HEK293T (cell line): ENCODE data around the gene PLEKHB2.
"Not testable (repeated sequence)": the region's sequence is repeated elsewhere in the genome, so short reads cannot be mapped to it uniquely, and the experiment has no call there.

Source experiments
- CTCF ChIA-PET: fragments of 350-600 bp; formaldehyde crosslinking; extraction: SDS; loops from one replicate; lab custom pipeline; 2021; ENCODE audit warnings: antibody characterized with exemption, inconsistent platforms; lab: Yijun Ruan, JAX
- POLR2A ChIA-PET: fragments of 350-600 bp; formaldehyde crosslinking; extraction: SDS; loops from one replicate; lab custom pipeline; 2020; ENCODE audit warnings: antibody characterized with exemption, inconsistent platforms; lab: Yijun Ruan, JAX
- DNase-seq: peaks from one replicate; pipeline ENCODE4 v3.0.0; 2012; ENCODE audit warnings: mixed read lengths; ENCODE audit errors: extremely low spot score
- ARNT ChIP-seq: fragments of 450-650 bp; IDR thresholded peaks from 2 replicates; pipeline ENCODE4 v1.6.1; 2017; ENCODE audit warnings: mild to moderate bottlenecking
- BHLHE40 ChIP-seq: fragments of 450-650 bp; IDR thresholded peaks from 2 replicates; pipeline ENCODE4 v1.6.1; 2016; ENCODE audit warnings: mild to moderate bottlenecking, moderate library complexity, borderline replicate concordance
- CTBP1 ChIP-seq: fragments of 450-650 bp; IDR thresholded peaks from 2 replicates; pipeline ENCODE4 v1.6.1; 2016; ENCODE audit warnings: borderline replicate concordance
- ELF4 ChIP-seq: fragments of 450-650 bp; IDR thresholded peaks from 2 replicates; pipeline ENCODE4 v1.6.1; 2017; ENCODE audit warnings: antibody characterized with exemption
- FOXA1 ChIP-seq: fragments of 450-650 bp; IDR thresholded peaks from 2 replicates; pipeline ENCODE4 v1.6.1; 2016; ENCODE audit warnings: mild to moderate bottlenecking
- FOXK2 ChIP-seq: fragments of 450-650 bp; IDR thresholded peaks from 2 replicates; pipeline ENCODE4 v1.6.1; 2016; ENCODE audit warnings: mild to moderate bottlenecking
- FOXM1 ChIP-seq: fragments of 450-650 bp; IDR thresholded peaks from 2 replicates; pipeline ENCODE4 v1.6.1; 2017; ENCODE audit warnings: mild to moderate bottlenecking, borderline replicate concordance
- HDGF ChIP-seq: fragments of 450-650 bp; IDR thresholded peaks from 2 replicates; pipeline ENCODE4 v1.6.1; 2017; ENCODE audit warnings: antibody characterized with exemption, borderline replicate concordance
- L3MBTL2 ChIP-seq: fragments of 450-650 bp; conservative IDR thresholded peaks from 2 replicates; pipeline ENCODE4 v1.6.1; 2016; ENCODE audit warnings: mild to moderate bottlenecking
- LEF1 ChIP-seq: fragments of 450-650 bp; IDR thresholded peaks from 2 replicates; pipeline ENCODE4 v1.6.1; 2017; ENCODE audit warnings: mild to moderate bottlenecking, borderline replicate concordance
- NFRKB ChIP-seq: fragments of 450-650 bp; IDR thresholded peaks from 2 replicates; pipeline ENCODE4 v1.6.1; 2016; ENCODE audit warnings: mild to moderate bottlenecking, moderate library complexity
- SP1 ChIP-seq: fragments of 450-650 bp; IDR thresholded peaks from 2 replicates; pipeline ENCODE4 v1.6.1; 2017
- SUZ12 ChIP-seq: fragments of 450-650 bp; IDR thresholded peaks from 2 replicates; pipeline ENCODE4 v1.6.1; 2016; ENCODE audit warnings: mild to moderate bottlenecking
- TARDBP ChIP-seq: fragments of 450-650 bp; IDR thresholded peaks from 2 replicates; pipeline ENCODE4 v1.6.1; 2016
- ZNF384 ChIP-seq: fragments of 450-650 bp; IDR thresholded peaks from 2 replicates; pipeline ENCODE4 v1.6.1; 2016
- TF ChIP-seq, protein P1 (sequence below): fragments of 450-650 bp; IDR thresholded peaks from 2 replicates; pipeline ENCODE4 v1.6.1; 2016

PLEKHB2 gene

GRCh38 chr2:131113566-131114227, 8.6 kb downstream of the PLEKHB2 start:
- no peak for TF ChIP-seq ZNF384
- TF ChIP-seq CTBP1, result no peak
- TF ChIP-seq FOXM1, result no peak
- DNase-seq, result no peak
- ChIA-PET CTCF (no interaction called here), POLR2A (no interaction called here)

- POLR2A ChIA-PET, CTCF ChIA-PET, DNase-seq: not testable (repeated sequence)
These were observed 9.8 kb downstream of the PLEKHB2 start for GRCh38 chr2:131114950-131115349.

DNA sequence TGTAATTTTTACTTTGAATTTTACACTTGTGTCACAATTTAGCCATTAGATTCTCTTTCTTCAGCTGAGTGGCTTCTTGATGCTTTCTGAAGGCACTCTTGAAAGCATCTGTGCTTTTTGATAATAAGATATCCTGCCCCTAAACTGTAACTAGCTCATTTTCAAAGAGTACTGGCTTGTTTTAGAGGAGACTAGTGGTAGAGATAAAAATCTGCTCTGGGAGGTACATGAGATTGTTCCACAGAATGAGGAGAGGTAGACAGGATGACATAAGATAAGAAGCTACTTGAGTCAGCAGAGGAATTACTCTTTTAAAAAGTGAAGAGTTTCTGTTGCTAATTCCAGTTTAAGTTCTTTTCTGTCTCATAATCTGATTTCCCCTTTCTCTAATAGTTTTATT, 10.6 kb downstream of the PLEKHB2 start:
- ChIA-PET POLR2A (no interaction called here), CTCF (no interaction called here)
- no peak for DNase-seq
- no peak for TF ChIP-seq SUZ12
- no peak for TF ChIP-seq LEF1
- TF ChIP-seq BHLHE40, result no peak
- TF ChIP-seq ELF4, result no peak
- no peak for TF ChIP-seq TARDBP

- ChIA-PET CTCF (no interaction called here), POLR2A (no interaction called here)
- no peak for TF ChIP-seq FOXK2
- DNase-seq, result no peak
These were observed 15.7 kb downstream of the PLEKHB2 start for GRCh38 chr2:131120815-131121317.

GRCh38 chr2:131121464-131121863, 16.3 kb downstream of the PLEKHB2 start:
- DNase-seq, result no peak
- CTCF ChIA-PET, result no interaction called here
- POLR2A ChIA-PET, result no interaction called here
- TF ChIP-seq, protein P1, sequence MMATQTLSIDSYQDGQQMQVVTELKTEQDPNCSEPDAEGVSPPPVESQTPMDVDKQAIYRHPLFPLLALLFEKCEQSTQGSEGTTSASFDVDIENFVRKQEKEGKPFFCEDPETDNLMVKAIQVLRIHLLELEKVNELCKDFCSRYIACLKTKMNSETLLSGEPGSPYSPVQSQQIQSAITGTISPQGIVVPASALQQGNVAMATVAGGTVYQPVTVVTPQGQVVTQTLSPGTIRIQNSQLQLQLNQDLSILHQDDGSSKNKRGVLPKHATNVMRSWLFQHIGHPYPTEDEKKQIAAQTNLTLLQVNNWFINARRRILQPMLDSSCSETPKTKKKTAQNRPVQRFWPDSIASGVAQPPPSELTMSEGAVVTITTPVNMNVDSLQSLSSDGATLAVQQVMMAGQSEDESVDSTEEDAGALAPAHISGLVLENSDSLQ, result no peak
- TF ChIP-seq LEF1, result no peak
- TF ChIP-seq FOXK2, result no peak
- TF ChIP-seq ZNF384, result no peak
- TF ChIP-seq TARDBP, result no peak
- TF ChIP-seq FOXM1, result no peak
- no peak for TF ChIP-seq FOXA1
- no peak for TF ChIP-seq HDGF
- no peak for TF ChIP-seq L3MBTL2
- no peak for TF ChIP-seq CTBP1

- no peak for DNase-seq
- CTCF ChIA-PET, result no interaction called here
These were observed 17.4 kb downstream of the PLEKHB2 start for GRCh38 chr2:131122496-131122895.

GRCh38 chr2:131123192-131123591, 18.1 kb downstream of the PLEKHB2 start:
- no peak for DNase-seq
- CTCF ChIA-PET, result no interaction called here
- POLR2A ChIA-PET, result no interaction called here
- TF ChIP-seq, protein P1, result no peak
- TF ChIP-seq SUZ12 (no peak), LEF1 (no peak), HDGF (no peak), L3MBTL2 (no peak), CTBP1 (no peak), FOXA1 (no peak), NFRKB (no peak), FOXK2 (no peak), ZNF384 (no peak), TARDBP (no peak), BHLHE40 (no peak), SP1 (no peak)

More at GRCh38 chr2:131122496-131122895, 17.4 kb downstream of the PLEKHB2 start:
- POLR2A ChIA-PET, result no interaction called here
- TF ChIP-seq SP1, result no peak

DNA sequence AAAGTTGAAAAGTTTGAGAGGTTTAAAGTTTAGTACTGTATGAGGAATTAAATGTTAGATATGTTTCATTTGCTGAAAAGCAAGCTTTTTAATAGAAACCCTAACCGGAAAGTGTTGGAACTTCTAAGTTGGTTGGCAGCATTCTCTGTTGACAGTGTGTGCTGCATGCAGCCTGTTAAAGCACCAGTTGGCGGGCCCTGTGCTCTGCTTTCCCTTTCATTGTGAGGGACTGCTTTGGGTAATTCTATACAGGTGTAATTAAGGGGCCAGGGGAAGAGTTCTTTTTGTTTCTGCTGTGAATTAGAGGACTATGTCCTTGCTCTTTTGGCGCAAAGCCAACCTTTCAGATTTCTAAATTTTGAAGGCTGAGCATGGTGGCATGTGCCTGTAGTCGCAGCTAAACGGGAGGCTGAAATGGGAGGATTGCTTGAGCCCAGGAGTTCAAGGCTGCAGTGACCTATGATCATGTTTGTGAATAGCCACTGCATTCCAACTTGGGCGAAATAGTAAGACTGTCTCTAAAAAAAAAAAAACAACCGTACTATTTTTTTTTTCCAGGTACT, 20.1 kb downstream of the PLEKHB2 start:
- TF ChIP-seq CTBP1 (no peak), NFRKB (no peak), ARNT (no peak), LEF1 (no peak), ZNF384 (no peak), L3MBTL2 (no peak), SP1 (no peak), FOXA1 (no peak)
- TF ChIP-seq, protein P1, result no peak
- DNase-seq, result no peak
- POLR2A ChIA-PET, result no interaction called here
- CTCF ChIA-PET, result no interaction called here
